IPS-15b (cell line): Measurements from ENCODE around the gene RFX2.

Experiments used
- H3K27me3 ChIP-seq: one replicate; pipeline ENCODE4 v1.6.1; 2013; ENCODE audit warnings: low read length; ENCODE audit not compliant: control insufficient read depth, insufficient read depth
- H3K36me3 ChIP-seq: one replicate; pipeline ENCODE4 v1.6.1; 2013; ENCODE audit warnings: low read length; ENCODE audit not compliant: control insufficient read depth, insufficient read depth
- H3K4me1 ChIP-seq: one replicate; pipeline ENCODE4 v1.6.1; 2013; ENCODE audit warnings: mild to moderate bottlenecking, low read length; ENCODE audit not compliant: control insufficient read depth, insufficient read depth
- H3K4me3 ChIP-seq: one replicate; pipeline ENCODE4 v1.5.1; 2013; ENCODE audit warnings: low read depth, low read length
- H3K9ac ChIP-seq: one replicate; pipeline ENCODE4 v1.6.1; 2013; ENCODE audit warnings: low read depth, mild to moderate bottlenecking, low read length
- H3K9me3 ChIP-seq: one replicate; pipeline ENCODE4 v1.6.1; 2013; ENCODE audit warnings: mild to moderate bottlenecking, low read length; ENCODE audit not compliant: control insufficient read depth, insufficient read depth

RFX2 gene

GRCh38 chr19:6110360-6110977, at the start of gene RFX2:
Gene RFX2, minus strand, starts transcription at chr19:6110500. Its CDS starts 63,004 bp downstream, at chr19:6047496.
- H3K4me3 ChIP-seq = peak within 1 kb of the TSS; percentile 67
- H3K36me3 ChIP-seq = no peaks in the 10 kb centered on the region
- no peak within 1 kb of the TSS for H3K9ac ChIP-seq
- peaks cover 25% of the 10 kb centered on the region for H3K27me3 ChIP-seq
- no peaks in the 10 kb centered on the region for H3K4me1 ChIP-seq
- H3K9me3 ChIP-seq = no peaks in the 10 kb centered on the region

- Histone ChIP-seq H3K27me3 (no peaks in the 10 kb centered on the region), H3K4me3 (no peak overlapping the region), H3K9me3 (no peaks in the 10 kb centered on the region), H3K9ac (no peak overlapping the region), H3K4me1 (no peaks in the 10 kb centered on the region), H3K36me3 (no peaks in the 10 kb centered on the region)
Observed at GRCh38 chr19:6156033-6156432, 45.7 kb upstream of the RFX2 start.

GRCh38 chr19:6150289-6150688, 40.0 kb upstream of the RFX2 start:
- Histone ChIP-seq H3K9ac (no peak overlapping the region), H3K4me3 (no peak overlapping the region), H3K27me3 (no peaks in the 10 kb centered on the region), H3K4me1 (no peaks in the 10 kb centered on the region), H3K9me3 (no peaks in the 10 kb centered on the region), H3K36me3 (no peaks in the 10 kb centered on the region)

GRCh38 chr19:6141217-6141616, 30.9 kb upstream of the RFX2 start:
- H3K9me3 ChIP-seq = no peaks in the 10 kb centered on the region
- no peak overlapping the region for H3K4me3 ChIP-seq
- no peaks in the 10 kb centered on the region for H3K4me1 ChIP-seq
- no peaks in the 10 kb centered on the region for H3K27me3 ChIP-seq
- H3K36me3 ChIP-seq = no peaks in the 10 kb centered on the region
- no peak overlapping the region for H3K9ac ChIP-seq

GRCh38 chr19:6138511-6138910, 28.2 kb upstream of the RFX2 start:
- Histone ChIP-seq H3K9ac (no peak overlapping the region), H3K4me3 (no peak overlapping the region), H3K4me1 (no peaks in the 10 kb centered on the region), H3K9me3 (no peaks in the 10 kb centered on the region), H3K27me3 (no peaks in the 10 kb centered on the region), H3K36me3 (no peaks in the 10 kb centered on the region)

GRCh38 chr19:6138066-6138465, 27.8 kb upstream of the RFX2 start:
- no peaks in the 10 kb centered on the region for H3K9me3 ChIP-seq
- no peaks in the 10 kb centered on the region for H3K27me3 ChIP-seq
- no peak overlapping the region for H3K4me3 ChIP-seq
- no peaks in the 10 kb centered on the region for H3K4me1 ChIP-seq
- no peaks in the 10 kb centered on the region for H3K36me3 ChIP-seq
- H3K9ac ChIP-seq = no peak overlapping the region

GRCh38 chr19:6133231-6133630, 22.9 kb upstream of the RFX2 start:
- Histone ChIP-seq H3K36me3 (no peaks in the 10 kb centered on the region), H3K9ac (no peak overlapping the region), H3K4me3 (no peak overlapping the region)

GRCh38 chr19:6132482-6132881, 22.2 kb upstream of the RFX2 start:
- H3K4me3 ChIP-seq = no peak overlapping the region
- no peaks in the 10 kb centered on the region for H3K4me1 ChIP-seq
- H3K36me3 ChIP-seq = no peaks in the 10 kb centered on the region
- no peaks in the 10 kb centered on the region for H3K9me3 ChIP-seq
- no peaks in the 10 kb centered on the region for H3K27me3 ChIP-seq
- no peak overlapping the region for H3K9ac ChIP-seq

More at GRCh38 chr19:6133231-6133630, 22.9 kb upstream of the RFX2 start:
- Histone ChIP-seq H3K4me1 (no peaks in the 10 kb centered on the region), H3K27me3 (no peaks in the 10 kb centered on the region), H3K9me3 (no peaks in the 10 kb centered on the region)

GRCh38 chr19:6127716-6128335, 17.5 kb upstream of the RFX2 start:
- no peaks in the 10 kb centered on the region for H3K4me1 ChIP-seq
- H3K27me3 ChIP-seq = no peaks in the 10 kb centered on the region
- no peaks in the 10 kb centered on the region for H3K9me3 ChIP-seq
- H3K4me3 ChIP-seq = no peak overlapping the region
- no peaks in the 10 kb centered on the region for H3K36me3 ChIP-seq
- no peak overlapping the region for H3K9ac ChIP-seq

- Histone ChIP-seq H3K4me1 (no peaks in the 10 kb centered on the region), H3K4me3 (no peak overlapping the region), H3K9me3 (no peaks in the 10 kb centered on the region), H3K36me3 (no peaks in the 10 kb centered on the region), H3K27me3 (no peaks in the 10 kb centered on the region), H3K9ac (no peak overlapping the region)
Observed at GRCh38 chr19:6126335-6126974, 16.2 kb upstream of the RFX2 start.

GRCh38 chr19:6125571-6125989, 15.3 kb upstream of the RFX2 start:
- no peaks in the 10 kb centered on the region for H3K27me3 ChIP-seq

GRCh38 chr19:6119031-6119430, 8.7 kb upstream of the RFX2 start:
- H3K27me3 ChIP-seq = peaks cover 6% of the 10 kb centered on the region
- H3K9me3 ChIP-seq = no peaks in the 10 kb centered on the region
- no peaks in the 10 kb centered on the region for H3K4me1 ChIP-seq
- H3K36me3 ChIP-seq = no peaks in the 10 kb centered on the region
- no peak overlapping the region for H3K9ac ChIP-seq
- no peak overlapping the region for H3K4me3 ChIP-seq

More at GRCh38 chr19:6125571-6125989, 15.3 kb upstream of the RFX2 start:
- H3K9me3 ChIP-seq = no peaks in the 10 kb centered on the region
- no peak overlapping the region for H3K9ac ChIP-seq
- H3K4me1 ChIP-seq = no peaks in the 10 kb centered on the region
- no peaks in the 10 kb centered on the region for H3K36me3 ChIP-seq
- H3K4me3 ChIP-seq = no peak overlapping the region
